Endodermal cell (in vitro differentiated cells): ENCODE data around the gene EPN2. TPM values are rescaled to one million over a fixed set of nuclear protein-coding genes. Genes with fewer than 3 reads are reported as not detected.

Experiments used
- DNase-seq: peaks from one replicate; pipeline ENCODE4 v3.0.0-alpha.2; 2017
- H3K27ac ChIP-seq: 2 replicates; pipeline ENCODE4 v1.5.1; 2013; ENCODE audit warnings: mild to moderate bottlenecking, low read depth, low read length, moderate library complexity
- H3K27me3 ChIP-seq: 2 replicates; pipeline ENCODE4 v1.6.1; 2013; ENCODE audit warnings: mild to moderate bottlenecking, low read length, moderate library complexity; ENCODE audit not compliant: insufficient read depth, control insufficient read depth, poor library complexity, severe bottlenecking
- H3K36me3 ChIP-seq: 2 replicates; pipeline ENCODE4 v1.7.0; 2013; ENCODE audit warnings: mild to moderate bottlenecking, low read length, moderate library complexity; ENCODE audit not compliant: control insufficient read depth, insufficient read depth
- H3K4me1 ChIP-seq: one replicate; pipeline ENCODE4 v1.7.0; 2013; ENCODE audit warnings: low read length; ENCODE audit not compliant: control insufficient read depth, insufficient read depth
- H3K4me3 ChIP-seq: 2 replicates; pipeline ENCODE4 v1.5.1; 2013; ENCODE audit warnings: mild to moderate bottlenecking, low read length, moderate library complexity
- H3K9ac ChIP-seq: 2 replicates; pipeline ENCODE4 v1.6.1; 2013; ENCODE audit warnings: mild to moderate bottlenecking, low read length, moderate library complexity; ENCODE audit not compliant: poor library complexity, severe bottlenecking; ENCODE audit errors: extremely low read depth
- H3K9me3 ChIP-seq: 2 replicates; pipeline ENCODE4 v1.6.1; 2013; ENCODE audit warnings: mild to moderate bottlenecking, low read length, moderate library complexity; ENCODE audit not compliant: control insufficient read depth
- H3K27ac Mint-ChIP-seq: 2 replicates; pipeline ENCODE4 v1.8.0; 2020; ENCODE audit warnings: mixed read lengths
- H3K27me3 Mint-ChIP-seq: 2 replicates; pipeline ENCODE4 v1.8.0; 2021; ENCODE audit warnings: mild to moderate bottlenecking, mixed read lengths; ENCODE audit not compliant: insufficient read depth
- H3K36me3 Mint-ChIP-seq: 2 replicates; pipeline ENCODE4 v1.8.0; 2020; ENCODE audit warnings: low read depth, mixed read lengths
- H3K4me1 Mint-ChIP-seq: 2 replicates; pipeline ENCODE4 v1.8.0; 2020; ENCODE audit warnings: mixed read lengths
- H3K4me3 Mint-ChIP-seq: 2 replicates; pipeline ENCODE4 v1.8.0; 2020; ENCODE audit warnings: mild to moderate bottlenecking, moderate library complexity, mixed read lengths
- H3K9me3 Mint-ChIP-seq: 2 replicates; pipeline ENCODE4 v1.8.0; 2020; ENCODE audit warnings: mild to moderate bottlenecking, mixed read lengths
- CTCF ChIP-seq: fragments of 200-600 bp; sonication (generic); conservative IDR thresholded peaks from 2 replicates; pipeline ENCODE4 v1.5.0; 2021; ENCODE audit warnings: antibody characterized with exemption, mild to moderate bottlenecking
- WGBS, 2 experiments: methylation state at CpG; one replicate each; pipeline versions ENCODE4 v1.1.5 to v1.1.7; 2013; ENCODE audit warnings: missing lambda C conversion rate in 2 of 2, mixed read lengths in 1 of 2; ENCODE audit not compliant: insufficient coverage in 1 of 2, insufficient read length in 1 of 2; 5-methylcytosine and 5-hydroxymethylcytosine counted together
- total RNA-seq, 2 donors: library from RNA; stranded (reverse); fragmentation: NEBNext Ultra II Directional in 1 of 2; extraction: Animal tissue kit (Norgen Biotek cat#: 25700) in 1 of 2; gene quantifications; 2 replicates in 1 of 2; 3 replicates in 1 of 2; pipeline ENCODE4 v1.2.1, GENCODE V29; 2021

EPN2 gene
- total RNA-seq, 2 donors from 2014 or later, result 46.0 to 50.9 TPM

- Histone ChIP-seq H3K9ac (no peak overlapping the region), H3K4me1 (no peaks in the 10 kb centered on the region), H3K4me3 (no peak overlapping the region), H3K27me3 (no peaks in the 10 kb centered on the region), H3K27ac (no peak overlapping the region), H3K36me3 (no peaks in the 10 kb centered on the region), H3K9me3 (no peaks in the 10 kb centered on the region)
- peaks cover 10% of the 10 kb centered on the region for H3K36me3 Mint-ChIP-seq
- peaks cover 14% of the 10 kb centered on the region for H3K4me1 Mint-ChIP-seq
- TF ChIP-seq CTCF, result no peak
- no peak for DNase-seq
- no peaks in the 10 kb centered on the region for H3K9me3 Mint-ChIP-seq
- WGBS, 2 experiments, result 88 to 92% methylated on average over 3 to 5 of the region's 5 CpGs
- H3K4me3 Mint-ChIP-seq, result no peak overlapping the region
- no peaks in the 10 kb centered on the region for H3K27me3 Mint-ChIP-seq
- no peak overlapping the region for H3K27ac Mint-ChIP-seq
These were observed 64.2 kb downstream of the EPN2 start for GRCh38 chr17:19301274-19301951.

GRCh38 chr17:19301973-19302372 is 64.8 kb downstream of the EPN2 start:
- no peaks in the 10 kb centered on the region for H3K9me3 Mint-ChIP-seq
- Histone ChIP-seq H3K27me3 (no peaks in the 10 kb centered on the region), H3K4me1 (no peaks in the 10 kb centered on the region), H3K9ac (no peak overlapping the region), H3K27ac (no peak overlapping the region), H3K36me3 (no peaks in the 10 kb centered on the region), H3K4me3 (no peak overlapping the region), H3K9me3 (no peaks in the 10 kb centered on the region)
- no peaks in the 10 kb centered on the region for H3K27me3 Mint-ChIP-seq
- DNase-seq, result no peak
- H3K27ac Mint-ChIP-seq, result no peak overlapping the region
- 94% methylated on average over 7 to 9 of the region's 9 CpGs for WGBS, 2 experiments
- TF ChIP-seq CTCF, result no peak
- H3K4me1 Mint-ChIP-seq, result peaks cover 14% of the 10 kb centered on the region
- H3K4me3 Mint-ChIP-seq, result no peak overlapping the region
- peaks cover 5% of the 10 kb centered on the region for H3K36me3 Mint-ChIP-seq

GRCh38 chr17:19302791-19303331 is 65.7 kb downstream of the EPN2 start:
- no peaks in the 10 kb centered on the region for H3K9me3 ChIP-seq
- no peak for DNase-seq
- no peaks in the 10 kb centered on the region for H3K4me1 ChIP-seq
- H3K9ac ChIP-seq, result no peak overlapping the region
- H3K27ac ChIP-seq, result no peak overlapping the region
- H3K27me3 ChIP-seq, result no peaks in the 10 kb centered on the region
- peaks cover 2% of the 10 kb centered on the region for H3K36me3 Mint-ChIP-seq
- no peak overlapping the region for H3K4me3 Mint-ChIP-seq
- no peak overlapping the region for H3K27ac Mint-ChIP-seq
- 98% methylated on average over 7 to 9 of the region's 9 CpGs for WGBS, 2 experiments
- TF ChIP-seq CTCF, result no peak
- no peaks in the 10 kb centered on the region for H3K9me3 Mint-ChIP-seq
- H3K27me3 Mint-ChIP-seq, result no peaks in the 10 kb centered on the region
- peaks cover 14% of the 10 kb centered on the region for H3K4me1 Mint-ChIP-seq
- H3K36me3 ChIP-seq, result no peaks in the 10 kb centered on the region
- H3K4me3 ChIP-seq, result no peak overlapping the region
